ENCODE data around the gene BFSP1.

GRCh38 chr20:17470973-17471372, 60.2 kb downstream of the BFSP1 start:
- no peak for TF ChIP-seq CTCF (IDR thresholded peaks at IDR 0.05)
- TF ChIP-seq POLR2A (IDR thresholded peaks at IDR 0.05) = no peak
- no peak for TF ChIP-seq EP300 (IDR thresholded peaks at IDR 0.05)

Data from sigmoid colon (tissue), 4 donors.